CD4-positive, CD25-positive, alpha-beta regulatory T cell (primary cell): ENCODE results near the gene HAUS8. TPM values are rescaled to one million over a fixed set of nuclear protein-coding genes. Genes with fewer than 3 reads are reported as not detected.

ENCODE experiments used
- ATAC-seq, 2 donors: fragments of 150-1000 bp; cut with Tn5 transposase; one replicate each; pipeline ENCODE4 v1.10.0; 2021; ENCODE audit warnings: low read depth in 2 of 2, moderate number of reproducible peaks in 2 of 2, moderate library complexity in 1 of 2
- DNase-seq, 3 donors: peaks; one replicate each; pipeline versions ENCODE4 v3.0.0 to v3.0.0-alpha.2; 2012 to 2022; ENCODE audit warnings: mixed read lengths in 1 of 3
- H3K27ac ChIP-seq: one replicate; pipeline ENCODE4 v1.7.0; 2013; ENCODE audit warnings: mild to moderate bottlenecking, low read length; ENCODE audit not compliant: insufficient read depth, poor library complexity, severe bottlenecking
- H3K27me3 ChIP-seq: one replicate; pipeline ENCODE4 v1.7.0; 2013; ENCODE audit warnings: low read length; ENCODE audit not compliant: control insufficient read depth, insufficient read depth
- H3K36me3 ChIP-seq: one replicate; pipeline ENCODE4 v1.7.0; 2013; ENCODE audit warnings: mild to moderate bottlenecking, low read length, moderate library complexity; ENCODE audit not compliant: control insufficient read depth, insufficient read depth
- H3K4me1 ChIP-seq: 2 replicates; pipeline ENCODE4 v1.7.0; 2013; ENCODE audit warnings: mild to moderate bottlenecking, low read length; ENCODE audit not compliant: insufficient read depth, control insufficient read depth, poor library complexity, severe bottlenecking
- H3K4me3 ChIP-seq: one replicate; pipeline ENCODE4 v1.7.0; 2013; ENCODE audit warnings: low read depth, mild to moderate bottlenecking, low read length, moderate library complexity
- H3K9me3 ChIP-seq, 2 experiments: 1 replicate in 1 of 2; 2 replicates in 1 of 2; pipeline ENCODE4 v1.7.0; 2013; ENCODE audit warnings: low read length in 2 of 2, mild to moderate bottlenecking in 1 of 2, moderate library complexity in 1 of 2; ENCODE audit not compliant: control insufficient read depth in 2 of 2
- H3K27ac Mint-ChIP-seq, 3 donors: one replicate each; pipeline ENCODE4 v1.8.0; 2020 to 2022; ENCODE audit warnings: mild to moderate bottlenecking in 3 of 3, mixed read lengths in 3 of 3, moderate library complexity in 2 of 3
- H3K27me3 Mint-ChIP-seq: one replicate; pipeline ENCODE4 v1.8.0; 2022; ENCODE audit warnings: mild to moderate bottlenecking, mixed read lengths
- H3K36me3 Mint-ChIP-seq: one replicate; pipeline ENCODE4 v1.8.0; 2020; ENCODE audit warnings: mixed read lengths
- H3K4me1 Mint-ChIP-seq, 4 donors: one replicate each; pipeline ENCODE4 v1.8.0; 2020 to 2022; ENCODE audit warnings: mixed read lengths in 4 of 4, mild to moderate bottlenecking in 1 of 4
- H3K4me3 Mint-ChIP-seq, 4 donors: one replicate each; pipeline ENCODE4 v1.8.0; 2020 to 2022; ENCODE audit warnings: mild to moderate bottlenecking in 4 of 4, mixed read lengths in 4 of 4, moderate library complexity in 3 of 4
- H3K9me3 Mint-ChIP-seq, 7 donors: one replicate each; pipeline ENCODE4 v1.8.0; 2020 to 2022; ENCODE audit warnings: mixed read lengths in 7 of 7, mild to moderate bottlenecking in 3 of 7, moderate library complexity in 2 of 7
- polyA plus RNA-seq, 4 donors: library from polyadenylated mRNA; unstranded; fragments of 300-500 nt; fragmentation: Illumina TruSeq; gene quantifications; one replicate each; pipeline ENCODE4 v1.2.3, GENCODE V29; 2021
- total RNA-seq: library from RNA; stranded (reverse); gene quantifications from one replicate; pipeline ENCODE4 v1.2.3, GENCODE V29; 2022

The HAUS8 gene
- total and polyA plus RNA-seq, 5 donors from 2014 or later: 11.0 to 26.9 (median 11.2) TPM

GRCh38 chr19:17114414-17114831, 39.2 kb upstream of the HAUS8 start:
- Mint-ChIP-seq H3K4me3 (no peak overlapping the region), H3K27me3 (no peaks in the 10 kb centered on the region), H3K9me3 (no peaks in the 10 kb centered on the region), H3K36me3 (peaks cover 25% of the 10 kb centered on the region), H3K4me1 (peaks cover 0 to 30% (median 12%) of the 10 kb centered on the region in 4 donors), H3K27ac (peak overlapping the region in 2 of 3 donors; percentile 53 to 68)
- H3K4me3 ChIP-seq: no peak overlapping the region
- ATAC-seq (no peak), DNase-seq (no peak)
- H3K4me1 ChIP-seq: no peaks in the 10 kb centered on the region
- H3K9me3 ChIP-seq: no peaks in the 10 kb centered on the region
- H3K27me3 ChIP-seq: no peaks in the 10 kb centered on the region
- peaks cover 27% of the 10 kb centered on the region for H3K36me3 ChIP-seq
- H3K27ac ChIP-seq: no peak overlapping the region

- Histone ChIP-seq H3K27ac (no peak overlapping the region), H3K27me3 (no peaks in the 10 kb centered on the region), H3K4me1 (no peaks in the 10 kb centered on the region), H3K4me3 (no peak overlapping the region), H3K9me3 (no peaks in the 10 kb centered on the region), H3K36me3 (peaks cover 23% of the 10 kb centered on the region)
- ATAC-seq: no peak
- Mint-ChIP-seq H3K4me3 (no peak overlapping the region), H3K9me3 (no peaks in the 10 kb centered on the region), H3K27me3 (no peaks in the 10 kb centered on the region), H3K36me3 (peaks cover 20% of the 10 kb centered on the region), H3K27ac (peak overlapping the region in 2 of 3 donors; percentile 68 to 88), H3K4me1 (peaks cover 0 to 33% (median 14%) of the 10 kb centered on the region in 4 donors)
- DNase-seq: no peak
These were observed 38.0 kb upstream of the HAUS8 start for GRCh38 chr19:17113127-17113785.

- H3K9me3 ChIP-seq: no peaks in the 10 kb centered on the region
- Mint-ChIP-seq H3K27me3 (no peaks in the 10 kb centered on the region), H3K4me1 (peaks cover 0 to 29% (median 14%) of the 10 kb centered on the region in 4 donors), H3K9me3 (no peaks in the 10 kb centered on the region), H3K27ac (peak overlapping the region; percentile 68 to 88 (median 69)), H3K4me3 (peak overlapping the region in 1 of 4 donors; percentile 77), H3K36me3 (peaks cover 20% of the 10 kb centered on the region)
- no peaks in the 10 kb centered on the region for H3K4me1 ChIP-seq
- no peaks in the 10 kb centered on the region for H3K27me3 ChIP-seq
- DNase-seq: no peak
- H3K27ac ChIP-seq: no peak overlapping the region
- no peak for ATAC-seq
- H3K36me3 ChIP-seq: peaks cover 26% of the 10 kb centered on the region
- no peak overlapping the region for H3K4me3 ChIP-seq
These were observed 37.4 kb upstream of the HAUS8 start for GRCh38 chr19:17112700-17113099.

- Mint-ChIP-seq H3K4me3 (no peak overlapping the region), H3K27me3 (no peaks in the 10 kb centered on the region), H3K9me3 (no peaks in the 10 kb centered on the region), H3K4me1 (peaks cover 0 to 29% (median 14%) of the 10 kb centered on the region in 4 donors), H3K36me3 (peaks cover 20% of the 10 kb centered on the region), H3K27ac (peak overlapping the region in 1 of 3 donors; percentile 74)
- Histone ChIP-seq H3K27me3 (no peaks in the 10 kb centered on the region), H3K27ac (no peak overlapping the region), H3K4me3 (no peak overlapping the region), H3K4me1 (no peaks in the 10 kb centered on the region), H3K9me3 (no peaks in the 10 kb centered on the region), H3K36me3 (peaks cover 28% of the 10 kb centered on the region)
- no peak for ATAC-seq
- no peak for DNase-seq
These were observed 37.0 kb upstream of the HAUS8 start for GRCh38 chr19:17112271-17112670.

GRCh38 chr19:17111766-17112165, 36.5 kb upstream of the HAUS8 start:
- Histone ChIP-seq H3K27me3 (no peaks in the 10 kb centered on the region), H3K4me1 (no peaks in the 10 kb centered on the region), H3K4me3 (no peak overlapping the region), H3K9me3 (no peaks in the 10 kb centered on the region), H3K36me3 (peaks cover 28% of the 10 kb centered on the region), H3K27ac (no peak overlapping the region)
- Mint-ChIP-seq H3K27ac (peak overlapping the region; percentile 57 to 88 (median 74)), H3K4me1 (peaks cover 0 to 29% (median 13%) of the 10 kb centered on the region in 4 donors), H3K27me3 (no peaks in the 10 kb centered on the region), H3K9me3 (no peaks in the 10 kb centered on the region), H3K4me3 (no peak overlapping the region), H3K36me3 (peaks cover 20% of the 10 kb centered on the region)
- no peak for DNase-seq
- ATAC-seq: no peak

GRCh38 chr19:17110599-17110966, 35.3 kb upstream of the HAUS8 start:
- Histone ChIP-seq H3K4me3 (no peak overlapping the region), H3K27me3 (no peaks in the 10 kb centered on the region), H3K4me1 (no peaks in the 10 kb centered on the region), H3K9me3 (no peaks in the 10 kb centered on the region), H3K27ac (no peak overlapping the region), H3K36me3 (peaks cover 29% of the 10 kb centered on the region)
- ATAC-seq: no peak
- Mint-ChIP-seq H3K36me3 (peaks cover 22% of the 10 kb centered on the region), H3K27ac (peak overlapping the region in 1 of 3 donors; percentile 75), H3K27me3 (no peaks in the 10 kb centered on the region), H3K4me1 (peaks cover 0 to 36% (median 17%) of the 10 kb centered on the region in 4 donors), H3K4me3 (no peak overlapping the region), H3K9me3 (no peaks in the 10 kb centered on the region)
- no peak for DNase-seq

- H3K27me3 Mint-ChIP-seq: no peaks in the 10 kb centered on the region
- ATAC-seq (peak; percentile 36), DNase-seq (no peak)
- H3K27ac Mint-ChIP-seq: peak overlapping the region in 2 of 3 donors; percentile 60 to 75
- H3K36me3 ChIP-seq: peaks cover 31% of the 10 kb centered on the region
- H3K9me3 Mint-ChIP-seq: no peaks in the 10 kb centered on the region
- no peak overlapping the region for H3K27ac ChIP-seq
- H3K9me3 ChIP-seq: no peaks in the 10 kb centered on the region
- H3K36me3 Mint-ChIP-seq: peaks cover 23% of the 10 kb centered on the region
- H3K27me3 ChIP-seq: no peaks in the 10 kb centered on the region
- H3K4me3 Mint-ChIP-seq: no peak overlapping the region
- H3K4me3 ChIP-seq: no peak overlapping the region
- no peaks in the 10 kb centered on the region for H3K4me1 ChIP-seq
- H3K4me1 Mint-ChIP-seq: peaks cover 0 to 37% (median 21%) of the 10 kb centered on the region in 4 donors
These were observed 34.8 kb upstream of the HAUS8 start for GRCh38 chr19:17109962-17110598.
